K562 (cell line): Measurements from ENCODE around the gene HSPH1. TPM values are rescaled to one million over a fixed set of nuclear protein-coding genes. Genes with fewer than 3 reads are reported as not detected.

ENCODE experiments used
- ATAC-seq: fragments of 200-7000 bp; cut with Tn5 transposase; 3 replicates; pipeline ENCODE4 v1.9.1; 2020; ENCODE audit warnings: moderate library complexity
- BruUV-seq: library from RNA; stranded (reverse); fragments of 400-500 nt; replicated peaks from 2 replicates; lab custom pipeline; 2021; lab: Mats Ljungman, UMichigan
- CTCF ChIA-PET: fragments of 300-600 bp; formaldehyde crosslinking; extraction: SDS; loops from one replicate; lab custom pipeline; 2021; ENCODE audit warnings: low intra/inter-chr PET ratio; lab: Yijun Ruan, JAX
- POLR2A ChIA-PET: fragments of 300-600, 350-650 bp; sonication (Branson Sonifier 250); formaldehyde crosslinking; extraction: SDS; loops from one replicate; lab custom pipeline; 2021; ENCODE audit warnings: antibody characterized with exemption, inconsistent platforms; lab: Yijun Ruan, JAX
- DNase-seq, 4 experiments: peaks; one replicate each; pipeline versions ENCODE4 v3.0.0 to v3.0.0-alpha.2; 2011 to 2018; ENCODE audit warnings: low spot score in 3 of 4, mixed read lengths in 3 of 4; ENCODE audit errors: extremely low read depth in 1 of 4
- FAIRE-seq: peaks from 2 replicates; lab custom pipeline; 2011; peaks lifted over from hg19 to GRCh38; lab: Jason Lieb, UNC
- H2AFZ ChIP-seq: 2 replicates; pipeline ENCODE4 v1.6.0; 2011; ENCODE audit warnings: low read depth, low read length, control low read depth, inconsistent platforms
- H3K27ac ChIP-seq: fragments of 200-600 bp; 3 replicates; pipeline ENCODE4 v1.8.0; 2011; ENCODE audit warnings: low read depth, mild to moderate bottlenecking, control low read depth, inconsistent platforms, low read length, moderate library complexity, mixed read lengths; ENCODE audit errors: extremely low read depth
- H3K27me3 ChIP-seq, 2 experiments: fragments of 300-600 bp in 1 of 2; 2 replicates in 1 of 2; 3 replicates in 1 of 2; pipeline versions ENCODE4 v1.6.0 to v1.8.0; 2011; ENCODE audit warnings: inconsistent platforms in 2 of 2, low read length in 2 of 2, mild to moderate bottlenecking in 1 of 2, mixed read lengths in 1 of 2, moderate library complexity in 1 of 2; ENCODE audit not compliant: control insufficient read depth in 2 of 2, insufficient read depth in 2 of 2
- H3K36me3 ChIP-seq: fragments of 300-600 bp; 3 replicates; pipeline ENCODE4 v1.8.0; 2011; ENCODE audit warnings: mild to moderate bottlenecking, low read length, inconsistent platforms; ENCODE audit not compliant: control insufficient read depth, insufficient read depth
- H3K4me1 ChIP-seq, 2 experiments: fragments of 200-600 bp in 1 of 2; replicated peaks in 1 of 2; 2 replicates in 1 of 2; 3 replicates in 1 of 2; pipeline versions ENCODE4 v1.5.1 to v1.8.0; 2011; ENCODE audit warnings: inconsistent platforms in 2 of 2, low read length in 2 of 2, mild to moderate bottlenecking in 1 of 2, mixed read lengths in 1 of 2, moderate library complexity in 1 of 2; ENCODE audit not compliant: control insufficient read depth in 2 of 2, insufficient read depth in 2 of 2
- H3K4me2 ChIP-seq: 2 replicates; pipeline ENCODE4 v1.6.1; 2011; ENCODE audit warnings: low read length, control low read depth, inconsistent platforms, mixed read lengths; ENCODE audit not compliant: insufficient read depth
- H3K4me3 ChIP-seq: fragments of 200-600 bp; sonication (generic), shearing (Covaris generic); 2 replicates; pipeline ENCODE4 v1.5.1; 2016; ENCODE audit warnings: control low read depth, inconsistent platforms
- H3K79me2 ChIP-seq: fragments of 200-600 bp; 3 replicates; pipeline ENCODE4 v1.8.0; 2011; ENCODE audit warnings: low read length, inconsistent platforms; ENCODE audit not compliant: control insufficient read depth, insufficient read depth
- H3K9ac ChIP-seq, 2 experiments: 2 replicates each; pipeline versions ENCODE4 v1.6.0 to v1.6.1; 2011; ENCODE audit warnings: low read depth in 2 of 2, low read length in 2 of 2, control low read depth in 1 of 2, inconsistent platforms in 1 of 2, mild to moderate bottlenecking in 1 of 2, mixed read lengths in 1 of 2; ENCODE audit not compliant: insufficient read depth in 1 of 2
- H3K9me1 ChIP-seq: one replicate; pipeline ENCODE4 v1.6.0; 2011; ENCODE audit warnings: inconsistent platforms, mild to moderate bottlenecking, low read length, moderate library complexity; ENCODE audit not compliant: control insufficient read depth, insufficient read depth
- H3K9me3 ChIP-seq: replicated peaks from 2 replicates; pipeline ENCODE4 v1.5.1; 2011; ENCODE audit warnings: low read depth, low read length, inconsistent platforms; ENCODE audit not compliant: control insufficient read depth, insufficient read depth
- H4K20me1 ChIP-seq: replicated peaks from 2 replicates; pipeline ENCODE4 v1.6.1; 2011; ENCODE audit warnings: low read length, inconsistent platforms, mixed read lengths; ENCODE audit not compliant: control insufficient read depth, insufficient read depth
- CBFA2T3 ChIP-seq: fragments of 450-650 bp; IDR thresholded peaks from 2 replicates; pipeline ENCODE4 v1.6.1; 2017
- CBX8 ChIP-seq: fragments of 200-600 bp; sonication (generic); IDR thresholded peaks from 2 replicates; pipeline ENCODE4 v1.6.1; 2012; ENCODE audit warnings: borderline replicate concordance, mixed run types, low read depth, mild to moderate bottlenecking, moderate library complexity, mixed read lengths, low read length, control low read depth, inconsistent platforms; ENCODE audit not compliant: poor library complexity, severe bottlenecking; ENCODE audit errors: extremely low read depth
- E2F3 ChIP-seq: fragments of 250-450 bp; sonication (Bioruptor Pico); IDR thresholded peaks from 2 replicates; pipeline ENCODE4 v1.4.0; 2020; ENCODE audit warnings: mild to moderate bottlenecking
- NCOA1 ChIP-seq: fragments of 450-650 bp; IDR thresholded peaks from 2 replicates; pipeline ENCODE4 v1.6.1; 2016; ENCODE audit warnings: low read depth
- NR3C1 ChIP-seq: sonication (generic); formaldehyde crosslinking; IDR thresholded peaks from 2 replicates; pipeline ENCODE4 v1.8.1; 2022; ENCODE audit warnings: missing genetic modification reagents
- ZNF316 ChIP-seq: fragments of 450-650 bp; IDR thresholded peaks from 2 replicates; pipeline ENCODE4 v1.6.1; 2016
- ZNF639 ChIP-seq, 2 experiments: fragments of 200-800 bp in 1 of 2; sonication (Bioruptor generic) in 1 of 2; sonication (generic) in 1 of 2; formaldehyde crosslinking in 1 of 2; IDR thresholded peaks in 1 of 2; conservative IDR thresholded peaks in 1 of 2; 2 replicates each; pipeline versions ENCODE4 v1.5.0 to v1.6.1; 2016 to 2020; ENCODE audit warnings: missing compliant biosample characterization in 1 of 2, missing genetic modification characterization in 1 of 2, missing genetic modification reagents in 1 of 2
- WGBS: fragments of 100-300 bp; shearing (Covaris generic); methylation state at CpG from one replicate; pipeline ENCODE4 v1.1.6; 2016; ENCODE audit warnings: low coverage, mixed read lengths; ENCODE audit not compliant: insufficient coverage; ENCODE audit errors: missing lambda C conversion rate; 5-methylcytosine and 5-hydroxymethylcytosine counted together
- in situ Hi-C: fragments of 300-500 bp; cut with MboI; formaldehyde crosslinking; loops from 4 replicates; pipeline ENCODE4 v1.15.0; 2018; ENCODE audit warnings: inconsistent platforms, mixed read lengths
- intact Hi-C: fragments of 100-400 bp; cut with micrococcal nuclease; formaldehyde crosslinking; loops from 2 replicates; pipeline ENCODE4 v1.14.2; 2022
- polyA plus RNA-seq, 8 experiments: library from polyadenylated mRNA; depleted of rRNA in 4 of 8; stranded (reverse) in 5 of 8; unstranded in 3 of 8; fragments of >200 nt; fragmentation: Nextera tagmentation in 2 of 8; fragmentation: Illumina TruSeq in 1 of 8; extraction: Ambion mirVana in 2 of 8; extraction: Trizol in 1 of 8; gene quantifications; 2 replicates each; pipeline versions ENCODE4 v1.2.1 to v1.2.3, GENCODE V29; 2011 to 2014; ENCODE audit warnings: inconsistent platforms in 1 of 8, missing spikeins in 1 of 8
- total RNA-seq, 7 experiments: library from RNA; depleted of rRNA in 6 of 7; stranded (reverse); fragments of >200 nt in 6 of 7; fragmentation: Illumina TruSeq in 2 of 7; extraction: Trizol in 2 of 7; gene quantifications; 2 replicates each; pipeline versions ENCODE4 v1.2.1 to v1.2.3, GENCODE V29; 2011 to 2021; ENCODE audit warnings: low replicate concordance in 1 of 7

The HSPH1 gene
- total and polyA plus RNA-seq, 9 of the 15 experiments (the other 6 are each of a cell fraction or from before 2014, with no cell fraction given): 34.6 to 104 (median 64.7) TPM

- TF ChIP-seq E2F3: no peak
- TF ChIP-seq, all 486 proteins: peak for 0
Observed at GRCh38 chr13:31110169-31110568, 51.5 kb downstream of the HSPH1 start (continued).

GRCh38 chr13:31107109-31107508 is 54.6 kb downstream of the HSPH1 start:
- Histone ChIP-seq H3K27ac (no peak overlapping the region), H3K27me3 (peaks cover 0 to 27% of the 10 kb centered on the region in 2 experiments; a peak in 3 of 5 replicates), H4K20me1 (no peaks in the 10 kb centered on the region), H3K4me1 (no peaks in the 10 kb centered on the region), H3K36me3 (no peaks in the 10 kb centered on the region), H3K4me2 (no peak overlapping the region), H3K9me1 (no peaks in the 10 kb centered on the region), H3K9ac (no peak overlapping the region), H3K4me3 (no peak overlapping the region), H2AFZ (no peak overlapping the region), H3K9me3 (no peaks in the 10 kb centered on the region), H3K79me2 (no peaks in the 10 kb centered on the region)
- ATAC-seq (no peak), FAIRE-seq (no peak), DNase-seq (no peak)
- BruUV-seq: no TSS peak
- 0% methylated on average over 1 of the region's 1 CpG for WGBS
- POLR2A ChIA-PET: interaction anchor here (0.7 kb wide), 1 partner anchor 17 kb away, joined by 3 read pairs; no protein-coding TSS in a partner anchor
- in situ Hi-C loops (no loop called here), intact Hi-C loops (no loop called here)
- CTCF ChIA-PET: no interaction called here
- TF ChIP-seq CBX8 (no peak), ZNF639 (CRISPR knock-in tag; conservative IDR thresholded peaks at IDR 0.05 in 1 of 2, IDR thresholded peaks at IDR 0.05 in 1 of 2) (no peak), CBFA2T3 (no peak), NCOA1 (no peak), NR3C1 (no peak), ZNF316 (peak; percentile 10; the same call in 1 of the 2 replicates)
